GM12872 (cell line): ENCODE data around the gene LRIT3.

Source experiments
- CTCF ChIP-seq: IDR thresholded peaks from 3 replicates; pipeline ENCODE4 v1.5.1; 2011; ENCODE audit warnings: low read depth, mild to moderate bottlenecking, low read length, moderate library complexity; ENCODE audit not compliant: insufficient read depth

The LRIT3 gene

GRCh38 chr4:109861271-109861670, 13.4 kb downstream of the LRIT3 start:
- TF ChIP-seq CTCF: no peak

DNA sequence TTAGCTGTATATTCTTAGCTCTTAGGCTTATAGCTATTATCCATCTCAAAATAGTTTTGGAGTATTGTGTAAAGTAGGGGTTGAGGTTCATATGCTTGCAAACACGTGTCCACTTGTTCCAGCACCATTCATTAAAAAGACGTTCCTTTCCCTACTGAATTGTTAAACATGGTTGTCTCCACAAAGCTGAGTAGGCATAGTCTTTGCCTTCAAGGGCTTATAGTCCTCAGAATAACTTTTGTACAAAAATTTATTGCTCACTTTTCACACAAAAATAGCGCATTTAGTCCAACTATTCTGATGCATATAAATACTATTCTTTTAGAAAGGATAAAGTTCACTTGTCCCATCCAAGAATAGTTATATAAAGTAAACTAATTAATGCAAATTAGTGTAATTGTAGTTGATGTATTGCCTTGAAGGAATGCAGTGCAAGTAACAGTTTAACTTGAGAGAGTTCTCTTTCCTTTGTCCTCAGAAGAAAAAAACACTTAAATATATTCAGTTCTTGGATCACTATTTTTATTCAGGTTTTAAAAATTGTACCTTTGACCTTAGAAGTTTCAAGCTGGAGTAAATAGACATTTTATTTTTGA, 14.1 kb downstream of the LRIT3 start:
- no peak for TF ChIP-seq CTCF

GRCh38 chr4:109864134-109864533, 16.2 kb downstream of the LRIT3 start:
- no peak for TF ChIP-seq CTCF

DNA sequence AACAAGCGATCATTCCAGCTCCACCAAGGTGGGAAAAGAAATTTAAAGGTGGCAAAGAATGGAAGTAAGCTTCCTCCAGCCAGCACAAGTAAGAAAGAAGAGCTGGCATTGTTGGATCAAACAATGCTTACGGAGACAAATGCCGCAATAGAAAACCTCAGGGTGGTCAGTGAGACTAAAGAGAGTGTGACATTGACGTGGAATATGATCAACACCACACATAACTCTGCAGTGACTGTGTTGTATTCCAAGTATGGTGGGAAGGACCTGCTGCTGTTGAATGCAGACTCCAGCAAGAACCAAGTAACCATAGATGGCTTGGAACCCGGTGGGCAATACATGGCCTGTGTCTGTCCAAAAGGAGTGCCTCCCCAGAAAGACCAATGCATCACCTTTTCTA, 22.2 kb downstream of the LRIT3 start:
- no peak for TF ChIP-seq CTCF

DNA sequence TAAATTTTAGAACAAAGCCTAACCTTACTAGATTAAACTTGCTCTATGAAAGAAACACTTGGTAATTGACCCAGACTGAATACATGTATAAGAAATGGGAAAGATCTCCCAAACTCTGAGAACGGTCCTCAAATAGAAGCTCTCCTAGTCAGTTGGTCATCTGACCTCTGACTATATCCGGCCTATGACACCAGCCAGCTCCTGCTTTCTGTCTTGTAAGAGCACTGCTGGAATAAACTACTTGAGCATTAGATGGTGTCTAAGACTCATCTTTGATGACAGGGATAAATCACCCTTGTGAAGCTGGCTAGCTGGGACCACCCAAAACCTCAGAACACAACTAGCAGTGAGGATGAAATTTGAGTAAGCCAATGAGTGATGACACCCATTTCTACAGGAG, 24.2 kb downstream of the LRIT3 start:
- no peak for TF ChIP-seq CTCF

- TF ChIP-seq CTCF: no peak
Observed at GRCh38 chr4:109872950-109873656, 25.2 kb downstream of the LRIT3 start.

DNA sequence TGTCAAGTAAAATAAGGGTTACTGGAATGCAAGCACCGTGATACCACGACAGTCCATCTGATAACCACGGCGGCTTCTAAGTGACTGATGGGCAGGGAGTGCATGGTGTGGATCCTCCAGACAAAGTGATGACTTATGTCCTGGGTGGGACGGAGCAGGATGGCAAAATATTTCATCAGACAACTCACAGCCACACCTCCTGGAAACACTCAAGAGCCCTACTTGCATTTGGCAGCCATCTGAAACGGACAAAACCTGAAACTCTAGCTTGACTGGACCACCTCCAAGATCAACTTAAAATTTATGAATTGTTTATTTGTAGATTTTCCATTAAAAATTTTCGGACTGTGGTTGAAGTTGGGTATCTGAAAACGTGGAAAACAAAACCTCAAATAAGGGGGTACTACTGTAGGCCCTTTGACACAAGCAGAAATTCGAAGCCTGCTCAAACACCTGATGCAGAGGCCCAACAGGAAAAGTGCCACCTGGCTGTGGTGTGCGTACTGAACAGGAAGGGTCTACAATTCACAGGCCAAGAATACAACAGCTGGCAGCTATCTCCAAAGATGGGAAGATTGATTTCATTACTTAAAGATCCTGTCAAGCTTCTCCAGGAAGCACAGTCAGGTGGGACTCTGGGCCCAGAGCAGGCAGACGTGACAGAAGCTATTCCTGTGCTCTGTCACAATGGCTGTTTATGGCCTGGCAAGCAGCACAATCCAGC, 26.0 kb downstream of the LRIT3 start:
- TF ChIP-seq CTCF: no peak
